Measurements from ENCODE around the gene YJEFN3.

YJEFN3 gene

GRCh38 chr19:19498255-19498991 lies 30.3 kb upstream of the YJEFN3 start:
- DNase-seq, result no peak

GRCh38 chr19:19499272-19499995 lies 29.3 kb upstream of the YJEFN3 start:
- DNase-seq, result no peak

- DNase-seq, result no peak
Observed at GRCh38 chr19:19500975-19501644, 27.6 kb upstream of the YJEFN3 start.

- no peak for DNase-seq
Observed at GRCh38 chr19:19501798-19502197, 26.9 kb upstream of the YJEFN3 start.

- DNase-seq, result no peak
Observed at GRCh38 chr19:19502281-19502680, 26.4 kb upstream of the YJEFN3 start.

DNA sequence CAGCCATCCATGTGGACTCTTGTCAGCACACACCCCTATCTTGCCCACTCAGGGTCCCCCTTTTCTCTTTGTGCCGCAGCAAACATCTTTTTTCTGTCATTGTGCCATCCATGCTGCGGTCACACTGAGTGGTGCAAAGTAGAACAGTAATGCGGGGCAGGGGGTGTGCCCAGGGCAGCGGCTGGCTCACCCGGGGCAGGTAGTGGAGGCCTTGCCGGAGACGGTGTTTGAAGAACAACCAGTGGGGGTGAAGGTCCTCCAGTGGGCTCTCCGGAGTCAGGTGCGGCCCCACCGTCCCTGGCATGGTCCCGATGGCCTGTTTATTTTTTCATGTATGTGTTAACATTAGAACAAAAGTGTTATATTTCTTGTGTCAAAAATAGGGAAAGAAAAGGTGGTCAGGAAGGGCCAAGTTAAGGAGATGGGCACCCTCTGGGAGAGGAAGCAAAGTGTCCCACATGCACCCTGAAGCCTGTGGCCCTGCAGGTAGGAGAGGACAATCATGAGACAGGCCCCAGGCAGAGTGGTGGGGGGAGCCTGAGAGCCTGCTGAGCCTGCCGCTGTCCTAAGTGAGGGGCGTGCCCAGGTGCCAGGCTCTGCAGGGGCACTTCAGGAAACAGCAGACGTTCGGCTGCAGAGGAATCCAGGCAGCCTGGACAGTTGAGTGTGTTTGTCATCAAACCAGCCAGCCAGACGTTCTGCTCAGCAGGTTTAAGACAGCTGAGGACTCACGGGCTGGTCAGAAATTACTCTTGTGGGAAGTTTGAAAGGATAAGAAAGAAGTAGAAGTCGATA lies 25.7 kb upstream of the YJEFN3 start:
- no peak for DNase-seq

DNA sequence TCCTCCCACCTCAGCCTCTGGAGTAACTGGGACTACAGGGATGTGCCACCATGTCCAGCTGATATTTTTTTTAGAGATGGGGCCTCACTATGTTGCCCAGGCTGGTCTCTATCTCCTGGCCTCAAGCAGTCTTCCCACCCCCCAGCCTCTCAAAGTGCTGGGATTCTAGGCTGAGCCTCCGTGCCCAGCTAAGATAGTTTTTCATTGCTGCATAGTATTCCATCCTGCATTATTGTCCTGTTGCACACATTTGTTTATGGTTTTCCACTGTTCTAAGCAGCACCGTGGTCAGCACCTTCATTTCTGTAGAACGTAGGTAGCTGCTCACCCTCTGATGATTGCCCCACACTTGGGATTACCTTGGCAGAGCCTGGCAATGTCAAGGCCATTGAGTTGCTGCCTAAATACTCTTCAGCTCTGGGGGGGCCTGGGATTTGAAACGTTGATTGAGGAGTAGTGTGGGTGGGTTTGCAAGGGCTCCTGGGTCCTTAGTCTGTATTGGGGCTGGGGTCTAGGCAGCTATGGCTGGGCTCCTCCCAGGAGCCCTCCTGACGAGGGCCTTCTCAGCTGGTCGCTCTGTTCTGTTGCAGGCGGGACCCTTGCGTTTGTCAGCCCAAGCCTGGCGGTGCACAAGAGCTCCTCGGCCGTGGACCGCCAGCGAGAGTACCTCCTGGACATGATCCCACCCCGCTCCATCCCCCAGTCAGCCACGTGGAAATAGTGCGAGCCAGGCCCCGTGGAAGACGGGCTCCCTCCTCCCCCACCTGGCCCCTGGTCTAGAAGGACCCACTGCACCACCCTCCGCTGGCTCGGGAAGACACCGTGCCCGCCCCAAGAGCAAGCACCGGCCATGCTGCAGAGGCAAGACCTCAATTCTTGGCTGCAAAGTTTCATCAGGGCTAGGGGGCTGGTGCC lies 23.7 kb upstream of the YJEFN3 start:
- DNase-seq, result no peak

- DNase-seq, result no peak
Observed at GRCh38 chr19:19505669-19506326, 22.9 kb upstream of the YJEFN3 start.

DNA sequence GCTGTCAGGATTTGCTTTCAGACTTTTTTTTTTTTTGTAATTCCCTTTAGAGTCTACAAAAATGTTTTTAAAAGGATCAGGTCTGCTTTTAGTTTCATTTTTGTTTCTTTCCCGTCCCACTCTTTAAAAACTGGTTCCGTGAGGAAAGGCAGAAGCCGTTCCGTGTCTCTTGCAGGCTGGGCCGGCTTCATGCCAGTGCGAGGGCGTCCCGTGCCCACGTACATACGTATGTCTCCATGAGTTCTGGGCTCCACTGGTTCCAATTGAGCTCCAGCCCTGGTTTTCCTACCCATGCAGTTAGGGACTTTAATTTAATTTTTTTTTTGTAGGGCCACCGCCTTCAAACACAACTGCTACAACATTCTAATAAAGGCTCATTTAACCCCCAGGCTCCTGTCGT lies 22.1 kb upstream of the YJEFN3 start:
- DNase-seq, result no peak

GRCh38 chr19:19507354-19507753 lies 21.4 kb upstream of the YJEFN3 start:
- no peak for DNase-seq

- DNase-seq, result no peak
Observed at GRCh38 chr19:19508217-19508616, 20.5 kb upstream of the YJEFN3 start.

GRCh38 chr19:19510432-19510831 lies 18.3 kb upstream of the YJEFN3 start:
- DNase-seq, result no peak

- DNase-seq, result no peak
Observed at GRCh38 chr19:19513682-19514081, 15.0 kb upstream of the YJEFN3 start.

- no peak for DNase-seq
Observed at GRCh38 chr19:19514215-19514657, 14.5 kb upstream of the YJEFN3 start.

- no peak for DNase-seq
Observed at GRCh38 chr19:19514881-19515641, 13.7 kb upstream of the YJEFN3 start, which contains the start of gene TSSK6. TSSK6 (minus strand) TSS chr19:19515548; CDS start chr19:19515427, 121 bp downstream.

GRCh38 chr19:19515642-19516519 lies 12.8 kb upstream of the YJEFN3 start, which contains the start of gene NDUFA13:
NDUFA13 (plus strand) TSS chr19:19516225; CDS start chr19:19516239, 14 bp downstream.
- peak in 1 of 2 experiments; percentile 73 for DNase-seq

DNA sequence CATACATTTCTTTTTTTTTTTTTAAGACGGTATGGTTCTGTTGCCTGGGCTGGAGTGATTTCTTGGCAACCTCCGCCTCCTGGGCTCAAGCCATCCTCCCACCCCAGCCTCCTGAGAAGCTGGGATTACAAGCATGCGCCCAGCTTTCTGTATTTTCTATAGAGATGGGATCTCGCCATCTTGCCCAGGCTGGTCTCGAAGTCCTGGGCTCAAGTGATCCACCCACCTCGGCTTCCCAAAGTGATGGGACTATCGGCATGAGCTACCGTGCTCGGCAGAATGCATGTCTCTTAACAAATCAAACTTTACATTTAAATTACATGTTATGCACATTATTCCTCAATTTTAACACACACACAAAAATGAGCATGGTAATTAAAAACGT lies 11.5 kb upstream of the YJEFN3 start:
- DNase-seq, result no peak

DNA sequence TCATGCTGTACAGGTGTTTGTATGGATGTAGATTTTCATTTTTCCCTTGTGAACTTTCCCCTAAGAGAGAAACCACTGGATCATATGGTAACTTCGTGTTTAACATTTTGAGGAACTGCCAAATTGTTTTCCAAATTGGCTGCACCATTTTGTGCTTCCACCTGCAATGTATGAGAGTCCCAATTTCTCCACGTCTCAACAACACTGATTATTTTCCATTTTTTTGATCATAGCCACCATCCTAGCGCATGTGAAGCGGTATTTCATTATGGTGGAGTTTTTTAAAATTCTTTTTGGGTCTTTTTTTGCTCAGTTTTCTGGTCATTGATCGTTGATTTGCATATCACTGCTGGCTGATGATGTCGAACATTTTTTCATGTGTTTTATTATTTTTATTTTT lies 7.7 kb upstream of the YJEFN3 start:
- no peak for DNase-seq

DNA sequence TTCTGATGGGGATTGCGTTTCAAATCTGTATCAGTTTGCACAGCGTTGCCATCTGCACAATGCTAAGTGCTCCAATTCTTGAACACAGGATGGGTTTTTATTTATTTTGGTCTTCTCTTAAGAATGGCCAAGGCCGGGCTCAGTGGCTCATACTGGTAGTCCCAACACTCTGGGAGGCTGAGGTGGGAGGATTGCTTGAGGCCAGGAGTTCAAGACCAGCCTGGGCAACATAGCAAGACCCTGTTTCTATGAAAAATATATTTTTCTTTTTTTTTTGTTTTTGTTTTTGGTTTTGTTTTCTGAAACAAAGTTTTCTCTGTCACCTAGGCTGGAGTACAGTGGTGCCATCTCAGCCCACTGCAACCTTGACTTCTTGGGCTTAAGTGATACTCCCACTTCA lies 5.5 kb upstream of the YJEFN3 start:
- no peak for DNase-seq

Data from cerebellar nuclear complex (tissue), 1 donor.